ENCODE data around the gene FAM8A1.

GRCh38 chr6:17656644-17657043, 56.5 kb downstream of the FAM8A1 start:
- TF ChIP-seq CTCF (IDR thresholded peaks at IDR 0.05; ENCODE audit: extremely low read depth in 1 of 2, insufficient read depth in 1 of 2, low read depth in 1 of 2, low read length in 2 of 2) = no peak
- TF ChIP-seq MAX (IDR thresholded peaks at IDR 0.05; ENCODE audit: insufficient read depth, insufficient read length) = no peak
- no peak for TF ChIP-seq EZH2 (IDR thresholded peaks at IDR 0.05; ENCODE audit: borderline replicate concordance, low read depth, low read length, severe bottlenecking)
- no peak for TF ChIP-seq JUN (IDR thresholded peaks at IDR 0.05; ENCODE audit: borderline replicate concordance, insufficient read depth, insufficient read length, low read depth)
- no peak for TF ChIP-seq POLR2A (IDR thresholded peaks at IDR 0.05; ENCODE audit: low read depth, low read length)
